Lung (tissue), 12 donors: ENCODE results near the gene ILRUN. TPM values are rescaled to one million over a fixed set of nuclear protein-coding genes. Genes with fewer than 3 reads are reported as not detected.
A peak's percentile ranks its signal among the peaks of the same experiment; 100 is the strongest.
"Not testable (repeated sequence)": the region's sequence is repeated elsewhere in the genome, so short reads cannot be mapped to it uniquely, and the experiment has no call there.

Source experiments
- ATAC-seq: fragments of 200-7000 bp; cut with Tn5 transposase; one replicate; pipeline ENCODE4 v1.9.1; 2020; ENCODE audit warnings: moderate number of reproducible peaks; ENCODE audit not compliant: insufficient read depth, low FRiP score
- DNase-seq, 3 donors: peaks; one replicate each; pipeline ENCODE4 v3.0.0-alpha.2; 2013 to 2017
- H3K27ac ChIP-seq, 2 donors: one replicate each; pipeline ENCODE4 v1.5.1; 2013; ENCODE audit warnings: mild to moderate bottlenecking in 2 of 2, moderate library complexity in 2 of 2, control low read depth in 1 of 2, inconsistent platforms in 1 of 2, low read depth in 1 of 2, low read length in 1 of 2
- H3K27me3 ChIP-seq, 3 donors: one replicate each; pipeline ENCODE4 v1.5.1; 2013; ENCODE audit warnings: low read length in 2 of 3; ENCODE audit not compliant: control insufficient read depth in 3 of 3, insufficient read depth in 3 of 3
- H3K36me3 ChIP-seq, 4 donors: one replicate each; pipeline ENCODE4 v1.5.1; 2013; ENCODE audit warnings: low read length in 4 of 4, mild to moderate bottlenecking in 1 of 4, moderate library complexity in 1 of 4; ENCODE audit not compliant: control insufficient read depth in 4 of 4, insufficient read depth in 4 of 4
- H3K4me1 ChIP-seq, 5 donors: one replicate each; pipeline ENCODE4 v1.5.1; 2013; ENCODE audit warnings: low read length in 5 of 5, mild to moderate bottlenecking in 2 of 5, moderate library complexity in 1 of 5; ENCODE audit not compliant: control insufficient read depth in 5 of 5, insufficient read depth in 5 of 5
- H3K4me3 ChIP-seq: one replicate; pipeline ENCODE4 v1.5.1; 2013; ENCODE audit warnings: mild to moderate bottlenecking, control low read depth, moderate library complexity
- H3K9ac ChIP-seq, 2 donors: one replicate each; pipeline ENCODE4 v1.5.1; 2013; ENCODE audit warnings: low read length in 2 of 2, control low read depth in 1 of 2; ENCODE audit not compliant: insufficient read depth in 1 of 2
- H3K9me3 ChIP-seq, 4 donors: one replicate each; pipeline ENCODE4 v1.5.1; 2013; ENCODE audit warnings: low read length in 3 of 4, mild to moderate bottlenecking in 1 of 4, moderate library complexity in 1 of 4; ENCODE audit not compliant: control insufficient read depth in 4 of 4, insufficient read depth in 3 of 4
- WGBS, 2 donors: extraction: QIAGEN DNeasy Blood & Tissue Kit; methylation state at CpG; one replicate each; pipeline ENCODE4 v1.1.7; 2013; 5-methylcytosine and 5-hydroxymethylcytosine counted together
- polyA plus RNA-seq, 2 donors: library from polyadenylated mRNA; stranded (reverse); fragments of 200-250 nt; gene quantifications; one replicate each; pipeline ENCODE4 v1.2.1, GENCODE V29; 2013
- total RNA-seq, 2 donors: library from RNA; depleted of rRNA in 1 of 2; stranded (reverse); fragments of >200 nt in 1 of 2; gene quantifications; one replicate each; pipeline ENCODE4 v1.2.1, GENCODE V29; 2014 to 2021
- TF ChIP-seq, protein P1 (sequence below): IDR thresholded peaks from 2 replicates; pipeline ENCODE4 v1.5.1; 2012; ENCODE audit warnings: mild to moderate bottlenecking; ENCODE audit errors: control extremely low read depth, extremely low read depth
- donor health status: control.
- donor health status: control.
- donor health status: Bipolar disorder and iron deficiency.
- donor health status: healthy.
- donor health status: DM: yes; HTN: yes; CAD: no.

Gene ILRUN
- total and polyA plus RNA-seq, 4 donors = 51.9 to 70.1 (median 56.0) TPM

DNA sequence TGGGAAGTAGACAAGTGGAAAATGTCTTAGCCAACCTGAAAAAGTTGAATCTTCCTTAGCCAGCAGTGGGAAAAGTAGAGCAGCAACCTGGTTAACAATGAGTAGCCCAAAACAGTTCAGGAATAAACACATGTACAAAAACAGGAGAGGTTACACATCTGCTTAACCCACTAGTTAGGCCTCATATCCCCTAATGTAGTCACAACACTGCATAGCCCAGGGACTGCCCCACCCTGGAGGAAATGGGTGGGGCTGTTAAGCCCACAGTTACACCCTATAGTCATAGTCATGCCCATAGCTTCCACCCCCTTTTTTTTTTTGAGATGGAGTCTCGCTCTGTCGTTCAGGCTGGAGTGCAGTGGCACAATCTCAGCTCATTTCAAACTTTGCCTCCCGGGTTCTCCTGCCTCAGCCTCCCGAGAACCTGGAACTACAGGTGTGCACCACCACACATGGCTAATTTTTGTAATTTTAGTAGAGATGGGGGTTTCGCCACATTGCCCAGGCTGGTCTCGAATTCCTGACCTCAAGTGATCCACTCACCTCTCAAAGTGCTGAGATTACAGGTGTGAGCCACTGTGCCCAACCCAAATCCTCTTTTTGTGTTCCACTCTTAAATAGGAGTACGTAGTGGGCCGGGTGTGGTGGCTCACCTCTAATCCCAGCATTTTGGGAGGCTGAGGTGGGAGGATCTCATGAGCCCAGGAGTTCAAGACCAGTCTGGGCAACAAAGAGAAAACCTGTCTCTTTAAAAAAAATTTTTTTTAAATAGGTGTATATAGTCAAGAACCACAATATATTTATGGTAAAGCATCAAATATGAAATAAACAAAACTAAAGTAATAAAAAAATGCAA, 24.5 kb downstream of the ILRUN start:
- 74 to 78% methylated on average over 8 of the region's 8 CpGs for WGBS, 2 donors
- no peak overlapping the region for H3K4me3 ChIP-seq
- TF ChIP-seq, protein P1, sequence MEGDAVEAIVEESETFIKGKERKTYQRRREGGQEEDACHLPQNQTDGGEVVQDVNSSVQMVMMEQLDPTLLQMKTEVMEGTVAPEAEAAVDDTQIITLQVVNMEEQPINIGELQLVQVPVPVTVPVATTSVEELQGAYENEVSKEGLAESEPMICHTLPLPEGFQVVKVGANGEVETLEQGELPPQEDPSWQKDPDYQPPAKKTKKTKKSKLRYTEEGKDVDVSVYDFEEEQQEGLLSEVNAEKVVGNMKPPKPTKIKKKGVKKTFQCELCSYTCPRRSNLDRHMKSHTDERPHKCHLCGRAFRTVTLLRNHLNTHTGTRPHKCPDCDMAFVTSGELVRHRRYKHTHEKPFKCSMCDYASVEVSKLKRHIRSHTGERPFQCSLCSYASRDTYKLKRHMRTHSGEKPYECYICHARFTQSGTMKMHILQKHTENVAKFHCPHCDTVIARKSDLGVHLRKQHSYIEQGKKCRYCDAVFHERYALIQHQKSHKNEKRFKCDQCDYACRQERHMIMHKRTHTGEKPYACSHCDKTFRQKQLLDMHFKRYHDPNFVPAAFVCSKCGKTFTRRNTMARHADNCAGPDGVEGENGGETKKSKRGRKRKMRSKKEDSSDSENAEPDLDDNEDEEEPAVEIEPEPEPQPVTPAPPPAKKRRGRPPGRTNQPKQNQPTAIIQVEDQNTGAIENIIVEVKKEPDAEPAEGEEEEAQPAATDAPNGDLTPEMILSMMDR = no peak
- H3K9me3 ChIP-seq = no peaks in the 10 kb centered on the region
- peaks cover 0 to 2% (median 0%) of the 10 kb centered on the region in 4 donors for H3K36me3 ChIP-seq
- no peak for DNase-seq
- H3K4me1 ChIP-seq = peaks cover under 1 to 8% (median 6%) of the 10 kb centered on the region in 5 donors
- peak overlapping the region; percentile 40 to 67 for H3K27ac ChIP-seq
- H3K9ac ChIP-seq = no peak overlapping the region
- H3K27me3 ChIP-seq = no peaks in the 10 kb centered on the region
- no peak for ATAC-seq

DNA sequence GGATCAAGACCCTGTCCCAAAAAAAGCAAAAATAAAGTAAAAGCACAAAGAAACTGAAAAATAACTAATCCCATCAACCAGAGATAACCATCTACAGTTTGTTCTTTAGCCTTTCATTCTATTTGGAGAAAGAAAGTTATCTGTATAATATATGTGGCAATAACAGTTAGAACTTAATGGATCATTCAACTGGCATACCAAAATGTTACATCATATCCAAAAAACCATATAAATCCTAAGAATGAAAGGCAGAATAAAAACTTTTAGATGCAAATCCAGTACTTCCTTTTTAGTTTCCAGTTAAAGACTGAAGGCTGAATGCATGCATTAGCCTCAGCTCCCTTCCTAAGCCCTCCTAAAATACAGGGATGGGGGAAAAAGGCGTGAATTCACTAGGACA, 25.2 kb downstream of the ILRUN start:
- no peak overlapping the region for H3K9ac ChIP-seq
- ATAC-seq = no peak
- no peak overlapping the region for H3K4me3 ChIP-seq
- H3K27ac ChIP-seq = peak overlapping the region; percentile 40 to 67
- H3K27me3 ChIP-seq = no peaks in the 10 kb centered on the region
- no peak for DNase-seq
- 74 to 79% methylated on average over 1 of the region's 1 CpG for WGBS, 2 donors
- peaks cover 0 to 2% (median 0%) of the 10 kb centered on the region in 4 donors for H3K36me3 ChIP-seq
- TF ChIP-seq, protein P1 = no peak
- no peaks in the 10 kb centered on the region for H3K9me3 ChIP-seq
- H3K4me1 ChIP-seq = peaks cover 5 to 11% (median 6%) of the 10 kb centered on the region in 5 donors

DNA sequence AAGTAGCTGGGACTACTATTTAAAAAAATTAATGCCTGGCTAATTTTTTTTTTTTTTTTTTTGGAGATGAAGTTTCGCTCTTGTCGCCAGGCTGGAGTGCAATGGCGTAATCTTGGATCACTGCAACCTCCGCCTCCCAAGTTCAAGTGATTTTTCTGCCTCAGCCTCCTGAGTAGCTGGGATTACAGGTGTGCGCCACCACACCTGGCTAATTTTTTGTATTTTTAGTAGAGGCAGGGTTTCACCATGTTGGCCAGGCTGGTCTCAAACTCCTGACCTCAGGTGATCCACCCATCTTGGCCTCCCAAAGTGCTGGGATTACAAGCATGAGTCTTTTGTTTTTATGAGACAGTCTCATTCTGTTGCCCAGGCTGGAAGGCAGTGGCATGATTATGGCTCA, 27.8 kb downstream of the ILRUN start:
- not testable (repeated sequence) for H3K27me3 ChIP-seq, ATAC-seq, H3K36me3 ChIP-seq, H3K9ac ChIP-seq, H3K4me3 ChIP-seq, H3K9me3 ChIP-seq, DNase-seq, H3K27ac ChIP-seq
- peaks cover 5 to 22% (median 9%) of the 10 kb centered on the region in 5 donors for H3K4me1 ChIP-seq
- WGBS, 2 donors = 97 to 98% methylated on average over 5 of the region's 5 CpGs

DNA sequence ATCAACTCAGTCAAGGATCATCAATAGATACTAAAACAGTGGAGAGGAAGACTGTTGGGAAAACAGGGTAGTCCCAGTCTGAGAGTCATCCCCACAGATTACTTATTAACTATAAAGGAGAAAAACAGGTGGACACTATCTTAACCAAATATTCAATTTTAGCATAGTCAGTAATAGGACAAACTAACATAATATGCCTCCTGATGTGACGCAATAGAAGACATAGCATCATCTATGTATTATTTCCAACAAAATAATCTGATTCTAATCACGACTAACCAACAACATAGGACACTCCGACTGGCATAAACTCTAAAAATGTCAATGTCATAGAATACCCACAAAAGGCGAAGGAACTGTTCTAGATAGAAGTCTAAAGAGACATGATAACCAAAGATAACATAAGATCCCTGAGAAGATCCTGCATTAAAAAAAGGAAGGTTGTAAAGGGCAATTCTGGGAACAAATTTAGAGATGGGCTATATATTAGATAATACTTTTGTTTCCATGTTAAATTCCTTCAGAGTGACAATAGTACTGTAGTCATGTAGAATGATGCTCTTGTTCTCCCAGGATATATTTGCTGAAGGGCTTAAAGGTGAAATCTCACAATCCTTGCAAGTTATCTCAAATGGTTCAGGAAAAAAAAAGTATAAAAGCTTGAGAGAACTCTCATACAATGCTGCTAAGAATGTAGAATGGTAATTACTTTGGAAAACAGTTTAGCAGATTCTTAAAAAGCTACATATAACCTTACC, 28.9 kb downstream of the ILRUN start:
- DNase-seq (no peak), ATAC-seq (no peak)
- TF ChIP-seq, protein P1 = no peak
- H3K4me3 ChIP-seq = no peak overlapping the region
- H3K9me3 ChIP-seq = no peaks in the 10 kb centered on the region
- H3K27ac ChIP-seq = no peak overlapping the region
- WGBS, 2 donors = 86 to 89% methylated on average over 4 of the region's 4 CpGs
- no peaks in the 10 kb centered on the region for H3K27me3 ChIP-seq
- no peak overlapping the region for H3K9ac ChIP-seq
- no peaks in the 10 kb centered on the region for H3K36me3 ChIP-seq
- H3K4me1 ChIP-seq = peaks cover 5 to 23% (median 9%) of the 10 kb centered on the region in 5 donors
